K562 (cell line): ENCODE data around the gene OSBPL10. TPM values are rescaled to one million over a fixed set of nuclear protein-coding genes. Genes with fewer than 3 reads are reported as not detected.

Experiments
- ETV6 ChIP-seq, 3 experiments: fragments of 150-350 bp in 1 of 3; sonication (generic) in 1 of 3; formaldehyde crosslinking in 1 of 3; IDR thresholded peaks; 2 replicates each; pipeline versions ENCODE4 v1.6.1 to v1.8.0; 2014 to 2022; ENCODE audit warnings: borderline replicate concordance in 2 of 3, low read depth in 2 of 3, antibody characterized with exemption in 1 of 3, low read length in 1 of 3, mild to moderate bottlenecking in 1 of 3, missing genetic modification reagents in 1 of 3
- KLF13 ChIP-seq: fragments of 450-650 bp; IDR thresholded peaks from 2 replicates; pipeline ENCODE4 v1.6.1; 2016; ENCODE audit warnings: missing genetic modification characterization, low read depth, mild to moderate bottlenecking, missing compliant biosample characterization, moderate library complexity, borderline replicate concordance
- PHF8 ChIP-seq: fragments of 200-600 bp; sonication (generic); IDR thresholded peaks from 2 replicates; pipeline ENCODE4 v1.6.1; 2012; ENCODE audit warnings: mixed run types, mild to moderate bottlenecking, inconsistent platforms, low read length, moderate library complexity, borderline replicate concordance
- RBM34 ChIP-seq: fragments of 200-400 bp; formaldehyde crosslinking; IDR thresholded peaks from 2 replicates; pipeline ENCODE4 v1.6.1; 2018; ENCODE audit warnings: low read length, borderline replicate concordance; ENCODE audit not compliant: insufficient read depth
- SNRNP70 ChIP-seq: fragments of 200-400 bp; formaldehyde crosslinking; optimal IDR thresholded peaks from 2 replicates; pipeline ENCODE3; 2017; ENCODE audit warnings: low read depth, low read length
- ZKSCAN8 ChIP-seq: fragments of 200-800 bp; sonication (Bioruptor generic); IDR thresholded peaks from 2 replicates; pipeline ENCODE4 v1.6.1; 2016; ENCODE audit warnings: missing genetic modification characterization, missing compliant biosample characterization
- polyA plus RNA-seq, 8 experiments: library from polyadenylated mRNA; depleted of rRNA in 4 of 8; stranded (reverse) in 5 of 8; unstranded in 3 of 8; fragments of >200 nt; fragmentation: Nextera tagmentation in 2 of 8; fragmentation: Illumina TruSeq in 1 of 8; extraction: Ambion mirVana in 2 of 8; extraction: Trizol in 1 of 8; gene quantifications; 2 replicates each; pipeline versions ENCODE4 v1.2.1 to v1.2.3, GENCODE V29; 2011 to 2014; ENCODE audit warnings: inconsistent platforms in 1 of 8, missing spikeins in 1 of 8
- total RNA-seq, 7 experiments: library from RNA; depleted of rRNA in 6 of 7; stranded (reverse); fragments of >200 nt in 6 of 7; fragmentation: Illumina TruSeq in 2 of 7; extraction: Trizol in 2 of 7; gene quantifications; 2 replicates each; pipeline versions ENCODE4 v1.2.1 to v1.2.3, GENCODE V29; 2011 to 2021; ENCODE audit warnings: low replicate concordance in 1 of 7
- TF ChIP-seq, protein P1 (sequence below), 2 experiments: fragments of 450-650 bp in 1 of 2; IDR thresholded peaks; 2 replicates each; pipeline ENCODE4 v1.6.1; 2011 to 2017; ENCODE audit warnings: low read depth in 2 of 2, antibody characterized with exemption in 1 of 2, borderline replicate concordance in 1 of 2, low read length in 1 of 2, mild to moderate bottlenecking in 1 of 2, mixed read lengths in 1 of 2; ENCODE audit not compliant: control insufficient read depth in 1 of 2

The OSBPL10 gene
- total and polyA plus RNA-seq, 9 of the 15 experiments (the other 6 are each of a cell fraction or from before 2014, with no cell fraction given): 0.03 to 0.19 (median 0.14) TPM; not detected in 2

DNA sequence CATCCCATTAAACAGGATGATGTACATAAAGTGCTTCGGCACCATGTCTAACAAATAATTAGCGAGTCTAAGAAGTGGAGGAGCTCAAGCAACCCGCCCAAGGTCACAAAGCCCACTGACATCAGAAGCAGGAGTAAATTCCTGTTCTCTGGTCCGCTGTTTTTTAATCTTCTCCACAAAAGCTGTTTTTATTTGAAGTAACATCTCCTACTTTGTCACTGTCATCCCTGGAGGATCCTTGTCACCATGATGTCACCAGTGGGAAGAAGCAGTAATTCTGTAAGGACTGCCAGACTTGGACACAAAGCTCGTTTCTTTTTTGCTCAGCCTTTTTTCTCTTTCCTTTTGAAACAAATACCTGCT, 232.1 kb downstream of the OSBPL10 start (continued):
- TF ChIP-seq, protein P1, sequence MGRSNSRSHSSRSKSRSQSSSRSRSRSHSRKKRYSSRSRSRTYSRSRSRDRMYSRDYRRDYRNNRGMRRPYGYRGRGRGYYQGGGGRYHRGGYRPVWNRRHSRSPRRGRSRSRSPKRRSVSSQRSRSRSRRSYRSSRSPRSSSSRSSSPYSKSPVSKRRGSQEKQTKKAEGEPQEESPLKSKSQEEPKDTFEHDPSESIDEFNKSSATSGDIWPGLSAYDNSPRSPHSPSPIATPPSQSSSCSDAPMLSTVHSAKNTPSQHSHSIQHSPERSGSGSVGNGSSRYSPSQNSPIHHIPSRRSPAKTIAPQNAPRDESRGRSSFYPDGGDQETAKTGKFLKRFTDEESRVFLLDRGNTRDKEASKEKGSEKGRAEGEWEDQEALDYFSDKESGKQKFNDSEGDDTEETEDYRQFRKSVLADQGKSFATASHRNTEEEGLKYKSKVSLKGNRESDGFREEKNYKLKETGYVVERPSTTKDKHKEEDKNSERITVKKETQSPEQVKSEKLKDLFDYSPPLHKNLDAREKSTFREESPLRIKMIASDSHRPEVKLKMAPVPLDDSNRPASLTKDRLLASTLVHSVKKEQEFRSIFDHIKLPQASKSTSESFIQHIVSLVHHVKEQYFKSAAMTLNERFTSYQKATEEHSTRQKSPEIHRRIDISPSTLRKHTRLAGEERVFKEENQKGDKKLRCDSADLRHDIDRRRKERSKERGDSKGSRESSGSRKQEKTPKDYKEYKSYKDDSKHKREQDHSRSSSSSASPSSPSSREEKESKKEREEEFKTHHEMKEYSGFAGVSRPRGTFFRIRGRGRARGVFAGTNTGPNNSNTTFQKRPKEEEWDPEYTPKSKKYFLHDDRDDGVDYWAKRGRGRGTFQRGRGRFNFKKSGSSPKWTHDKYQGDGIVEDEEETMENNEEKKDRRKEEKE (IDR thresholded peaks at IDR 0.05; ENCODE audit: borderline replicate concordance in 1 of 2, control insufficient read depth in 1 of 2, low read depth in 2 of 2, low read length in 1 of 2): no peak
- no peak for TF ChIP-seq SNRNP70
- TF ChIP-seq RBM34: no peak
- TF ChIP-seq ZKSCAN8 (CRISPR knock-in tag): no peak
- no peak for TF ChIP-seq ETV6 (IDR thresholded peaks at IDR 0.05; ENCODE audit: borderline replicate concordance in 1 of 2, low read depth in 2 of 2, low read length in 1 of 2)
- no peak for TF ChIP-seq ETV6 (CRISPR knock-in tag; IDR thresholded peaks at IDR 0.05; ENCODE audit: borderline replicate concordance)
- no peak for TF ChIP-seq KLF13 (tag)
- TF ChIP-seq PHF8: no peak
